B cell (primary cell): ENCODE results near the gene RNFT2. TPM values are rescaled to one million over a fixed set of nuclear protein-coding genes. Genes with fewer than 3 reads are reported as not detected.
A peak's percentile ranks its signal among the peaks of the same experiment; 100 is the strongest.

Experiments
- ATAC-seq: fragments of 200-7000 bp; cut with Tn5 transposase; one replicate; pipeline ENCODE4 v1.10.0; 2021; ENCODE audit warnings: low read depth, mild to moderate bottlenecking, moderate number of reproducible peaks, moderate library complexity
- CTCF ChIA-PET: fragments of 350-600 bp; sonication (Branson Sonifier 250); formaldehyde crosslinking; loops from one replicate; lab custom pipeline; 2021; ENCODE audit warnings: antibody characterized with exemption, inconsistent platforms; lab: Charles Lee
- POLR2A ChIA-PET: fragments of 350-600 bp; sonication (Branson Sonifier 250); formaldehyde crosslinking; loops from one replicate; lab custom pipeline; 2021; ENCODE audit warnings: antibody characterized with exemption; lab: Charles Lee
- DNase-seq: peaks from one replicate; pipeline ENCODE4 v3.0.0; 2013
- H2AFZ ChIP-seq: 2 replicates; pipeline ENCODE4 v1.6.1; 2012; ENCODE audit warnings: mild to moderate bottlenecking, low read depth, low read length; ENCODE audit not compliant: insufficient read depth, poor library complexity, severe bottlenecking
- H3K27ac ChIP-seq, 2 donors: 1 replicate in 1 of 2; 2 replicates in 1 of 2; pipeline ENCODE4 v1.5.1; 2012 to 2013; ENCODE audit warnings: low read length in 2 of 2, mild to moderate bottlenecking in 2 of 2, moderate library complexity in 1 of 2
- H3K27me3 ChIP-seq, 4 experiments: fragments of 200-600 bp in 1 of 4; sonication (generic) in 1 of 4; replicated peaks in 1 of 4; 1 replicate in 2 of 4; 2 replicates in 2 of 4; pipeline versions ENCODE4 v1.6.1 to v1.7.0; 2013 to 2016; ENCODE audit warnings: low read length in 3 of 4, mild to moderate bottlenecking in 2 of 4, mixed read lengths in 1 of 4, moderate library complexity in 1 of 4; ENCODE audit not compliant: insufficient read depth in 4 of 4, control insufficient read depth in 3 of 4; ENCODE audit errors: control extremely low read depth in 1 of 4
- H3K36me3 ChIP-seq, 2 experiments: replicated peaks in 1 of 2; 1 replicate in 1 of 2; 2 replicates in 1 of 2; pipeline versions ENCODE4 v1.6.1 to v1.7.1; 2013; ENCODE audit warnings: low read length in 1 of 2; ENCODE audit not compliant: insufficient read depth in 2 of 2, control insufficient read depth in 1 of 2; ENCODE audit errors: control extremely low read depth in 1 of 2, extremely low read depth in 1 of 2
- H3K4me1 ChIP-seq, 2 donors: fragments of 200-600 bp in 1 of 2; sonication (generic) in 1 of 2; 1 replicate in 1 of 2; 2 replicates in 1 of 2; pipeline versions ENCODE4 v1.5.1 to v1.6.1; 2013 to 2017; ENCODE audit warnings: low read length in 2 of 2; ENCODE audit not compliant: control insufficient read depth in 2 of 2, insufficient read depth in 2 of 2
- H3K4me2 ChIP-seq: replicated peaks from 2 replicates; pipeline ENCODE3; 2012; ENCODE audit warnings: mild to moderate bottlenecking, low read depth, low read length; ENCODE audit not compliant: poor library complexity, severe bottlenecking
- H3K4me3 ChIP-seq, 5 experiments: fragments of 200-600 bp in 1 of 5; sonication (generic) in 1 of 5; 1 replicate in 3 of 5; 2 replicates in 2 of 5; pipeline versions ENCODE4 v1.5.1 to v1.7.0; 2011 to 2016; ENCODE audit warnings: low read length in 4 of 5, mild to moderate bottlenecking in 4 of 5, low read depth in 2 of 5, control low read depth in 1 of 5, moderate library complexity in 1 of 5; ENCODE audit not compliant: insufficient read depth in 1 of 5; ENCODE audit errors: control extremely low read depth in 1 of 5, extremely low read depth in 1 of 5
- H3K79me2 ChIP-seq: fragments of 200-600 bp; sonication (generic); one replicate; pipeline ENCODE4 v1.6.0; 2016; ENCODE audit warnings: low read length; ENCODE audit not compliant: control insufficient read depth, insufficient read depth
- H3K9ac ChIP-seq: fragments of 200-600 bp; sonication (generic); 2 replicates; pipeline ENCODE4 v1.6.1; 2017; ENCODE audit warnings: mild to moderate bottlenecking, low read length, moderate library complexity
- H3K9me3 ChIP-seq, 3 donors: one replicate each; pipeline versions ENCODE4 v1.6.1 to v1.7.1; 2013; ENCODE audit warnings: low read length in 2 of 3; ENCODE audit not compliant: control insufficient read depth in 2 of 3, insufficient read depth in 1 of 3; ENCODE audit errors: control extremely low read depth in 1 of 3
- H4K20me1 ChIP-seq: 2 replicates; pipeline ENCODE4 v1.6.0; 2012; ENCODE audit warnings: mild to moderate bottlenecking, low read length; ENCODE audit not compliant: insufficient read depth, control insufficient read depth, poor library complexity, severe bottlenecking
- H3K27ac Mint-ChIP-seq: one replicate; pipeline ENCODE4 v1.8.0; 2021; ENCODE audit warnings: mixed read lengths
- H3K27me3 Mint-ChIP-seq: one replicate; pipeline ENCODE4 v1.8.0; 2021; ENCODE audit warnings: mixed read lengths
- H3K4me1 Mint-ChIP-seq: one replicate; pipeline ENCODE4 v1.8.0; 2021; ENCODE audit warnings: mixed read lengths
- H3K4me3 Mint-ChIP-seq: one replicate; pipeline ENCODE4 v1.8.0; 2021; ENCODE audit warnings: mixed read lengths
- H3K9me3 Mint-ChIP-seq: one replicate; pipeline ENCODE4 v1.8.0; 2022; ENCODE audit warnings: mixed read lengths; ENCODE audit not compliant: insufficient read depth
- CTCF ChIP-seq: fragments of 200-600 bp; IDR thresholded peaks from one replicate; pipeline ENCODE4 v1.8.0; 2022; ENCODE audit warnings: antibody characterized with exemption, mild to moderate bottlenecking
- EZH2 ChIP-seq: IDR thresholded peaks from 2 replicates; pipeline ENCODE4 v1.6.1; 2012; ENCODE audit warnings: borderline replicate concordance, low read depth, mild to moderate bottlenecking, moderate library complexity, low read length; ENCODE audit not compliant: insufficient read depth, poor library complexity, severe bottlenecking
- WGBS: methylation state at CpG from one replicate; pipeline ENCODE4 v1.1.5; 2013; ENCODE audit warnings: missing lambda C conversion rate; ENCODE audit not compliant: insufficient coverage; 5-methylcytosine and 5-hydroxymethylcytosine counted together
- intact Hi-C: fragments of 100-400 bp; cut with micrococcal nuclease; formaldehyde crosslinking; loops from one replicate; pipeline ENCODE4 v1.10.0; 2022
- polyA plus RNA-seq: library from polyadenylated mRNA; depleted of rRNA; stranded (reverse); fragments of >200 nt; gene quantifications from 2 replicates; pipeline ENCODE4 v1.2.3, GENCODE V29; 2012
- total RNA-seq, 2 donors: library from RNA; stranded (reverse); fragments of 120-200 nt in 1 of 2; gene quantifications; 1 replicate in 1 of 2; 2 replicates in 1 of 2; pipeline versions ENCODE4 v1.2.3 to v1.2.4, GENCODE V29; 2013 to 2022

RNFT2 gene
- total and polyA plus RNA-seq, 2 donors (not counting 1 experiment from before 2014, with no cell fraction given), result 5.2 to 18.2 TPM

DNA sequence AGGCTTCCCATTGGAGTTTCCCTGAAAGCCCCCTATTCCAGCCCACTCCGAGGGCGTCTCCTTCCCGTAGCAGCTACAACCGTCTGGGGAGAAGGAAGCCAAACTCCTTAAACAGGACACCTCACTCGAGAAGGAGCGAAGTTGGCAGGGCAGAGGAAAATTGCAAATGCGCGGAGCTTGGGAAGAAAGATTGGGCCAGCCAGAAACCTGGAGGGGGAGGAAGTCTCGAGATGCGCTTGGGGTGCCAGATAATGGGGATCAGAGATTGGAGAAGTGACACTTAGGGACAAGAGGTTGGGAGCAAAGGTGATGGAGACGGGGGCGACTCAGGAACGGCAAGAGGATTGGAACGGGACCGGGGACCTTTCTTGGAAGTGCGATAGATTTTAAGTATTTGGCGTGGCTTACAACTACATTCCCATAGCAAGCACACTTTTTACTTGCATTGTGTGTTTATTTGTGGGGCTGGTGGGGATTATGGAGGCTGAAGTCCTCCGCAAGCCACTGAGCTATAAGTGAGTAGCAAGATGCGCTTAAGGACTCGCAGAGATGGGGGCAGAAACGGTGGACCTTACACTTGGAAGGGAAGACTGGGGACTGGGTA, 142.2 kb downstream of the RNFT2 start:
- ATAC-seq, result no peak
- Histone ChIP-seq H2AFZ (peak overlapping the region; percentile 64), H3K36me3 (no peaks in the 10 kb centered on the region), H3K4me1 (peaks cover 41% of the 10 kb centered on the region in 2 donors), H3K9ac (peak overlapping the region; percentile 65), H3K27ac (no peak overlapping the region), H3K4me3 (peak overlapping the region; percentile 42 to 81 (median 58)), H3K4me2 (peak overlapping the region; percentile 92), H3K9me3 (peaks cover 0 to 8% (median 0%) of the 10 kb centered on the region in 3 donors), H4K20me1 (no peaks in the 10 kb centered on the region), H3K27me3 (peaks cover 0 to 48% (median 19%) of the 10 kb centered on the region in 4 experiments), H3K79me2 (peaks cover 5% of the 10 kb centered on the region)
- 12% methylated on average over 13 of the region's 21 CpGs for WGBS
- ChIA-PET POLR2A (interaction anchor here (0.6 to 1.8 kb wide), 8 partner anchors 22 to 321 kb away, joined by 3 to 8 read pairs (median 5); partner anchors contain the start of genes MAP1LC3B2, RNFT2 and SPRING1), CTCF (interaction anchor here (0.6 to 6.3 kb wide), 17 partner anchors 17 to 321 kb away, joined by 3 to 69 read pairs (median 6); partner anchors contain the start of genes MAP1LC3B2, RNFT2 and SPRING1)
- peak overlapping the region; percentile 80 for H3K27ac Mint-ChIP-seq
- H3K27me3 Mint-ChIP-seq, result peaks cover 30% of the 10 kb centered on the region
- TF ChIP-seq CTCF (no peak), EZH2 (no peak)
- no peak for DNase-seq
- no peaks in the 10 kb centered on the region for H3K9me3 Mint-ChIP-seq
- intact Hi-C loops, result loop anchor here (2.0 to 5.0 kb wide), 3 partner anchors 20 to 123 kb away; no protein-coding TSS in a partner anchor
- peaks cover 47% of the 10 kb centered on the region for H3K4me1 Mint-ChIP-seq
- peak overlapping the region; percentile 93 for H3K4me3 Mint-ChIP-seq
